H9 (cell line): ENCODE data around the gene WEE1. TPM values are rescaled to one million over a fixed set of nuclear protein-coding genes. Genes with fewer than 3 reads are reported as not detected.

Experiments used
- DNase-seq: peaks from one replicate; pipeline ENCODE4 v3.0.0-alpha.2; 2017
- H2AFZ ChIP-seq: one replicate; pipeline ENCODE4 v1.6.1; 2013; ENCODE audit warnings: mild to moderate bottlenecking, low read length, control low read depth, moderate library complexity
- H2AK5ac ChIP-seq: 2 replicates; pipeline ENCODE4 v1.6.1; 2013; ENCODE audit warnings: low read length, control low read depth, mixed read lengths; ENCODE audit not compliant: insufficient read length
- H2BK120ac ChIP-seq: one replicate; pipeline ENCODE4 v1.6.1; 2013; ENCODE audit warnings: low read depth, mild to moderate bottlenecking, low read length, control low read depth, inconsistent platforms; ENCODE audit not compliant: poor library complexity, severe bottlenecking
- H2BK12ac ChIP-seq: 2 replicates; pipeline ENCODE4 v1.6.1; 2013; ENCODE audit warnings: low read length, control low read depth, mixed read lengths, low read depth; ENCODE audit not compliant: insufficient read length
- H2BK15ac ChIP-seq: 2 replicates; pipeline ENCODE4 v1.6.1; 2013; ENCODE audit warnings: low read depth, low read length, control low read depth
- H2BK20ac ChIP-seq: one replicate; pipeline ENCODE4 v1.6.1; 2013; ENCODE audit warnings: low read depth, mild to moderate bottlenecking, low read length, control low read depth, inconsistent platforms; ENCODE audit not compliant: poor library complexity, severe bottlenecking
- H2BK5ac ChIP-seq: 2 replicates; pipeline ENCODE4 v1.6.1; 2013; ENCODE audit warnings: low read length, control low read depth, mixed read lengths; ENCODE audit not compliant: insufficient read length
- H3K14ac ChIP-seq: 2 replicates; pipeline ENCODE4 v1.6.1; 2013; ENCODE audit warnings: low read length, control low read depth; ENCODE audit not compliant: insufficient read depth
- H3K18ac ChIP-seq: 2 replicates; pipeline ENCODE4 v1.6.1; 2013; ENCODE audit warnings: low read depth, mild to moderate bottlenecking, mixed read lengths, low read length, control low read depth; ENCODE audit not compliant: insufficient read length
- H3K23ac ChIP-seq: 2 replicates; pipeline ENCODE4 v1.6.1; 2013; ENCODE audit warnings: low read length, control low read depth, mixed read lengths, low read depth; ENCODE audit not compliant: insufficient read length
- H3K23me2 ChIP-seq: 2 replicates; pipeline ENCODE4 v1.6.1; 2013; ENCODE audit warnings: low read depth, mild to moderate bottlenecking, mixed read lengths, low read length, control low read depth; ENCODE audit not compliant: insufficient read length, poor library complexity, severe bottlenecking
- H3K27ac ChIP-seq: 2 replicates; pipeline ENCODE4 v1.5.1; 2013; ENCODE audit warnings: low read length, control low read depth, mixed read lengths, low read depth; ENCODE audit not compliant: insufficient read length
- H3K27me3 ChIP-seq: 2 replicates; pipeline ENCODE4 v1.6.1; 2013; ENCODE audit warnings: low read length, control low read depth, inconsistent platforms; ENCODE audit not compliant: insufficient read depth
- H3K4ac ChIP-seq: 2 replicates; pipeline ENCODE4 v1.6.1; 2013; ENCODE audit warnings: low read depth, mild to moderate bottlenecking, control low read depth, inconsistent platforms, low read length, moderate library complexity
- H3K4me1 ChIP-seq: 2 replicates; pipeline ENCODE4 v1.6.1; 2013; ENCODE audit warnings: low read length, control low read depth, inconsistent platforms; ENCODE audit not compliant: insufficient read depth
- H3K4me2 ChIP-seq: 2 replicates; pipeline ENCODE4 v1.6.1; 2013; ENCODE audit warnings: low read length, control low read depth, mixed read lengths; ENCODE audit not compliant: insufficient read length, insufficient read depth
- H3K56ac ChIP-seq: 2 replicates; pipeline ENCODE4 v1.6.1; 2013; ENCODE audit warnings: low read depth, mild to moderate bottlenecking, mixed read lengths, low read length, control low read depth; ENCODE audit not compliant: insufficient read length
- H3K79me1 ChIP-seq: 2 replicates; pipeline ENCODE4 v1.6.1; 2013; ENCODE audit warnings: low read depth, mild to moderate bottlenecking, moderate library complexity, low read length, control low read depth, inconsistent platforms; ENCODE audit not compliant: insufficient read depth, poor library complexity, severe bottlenecking
- H3K79me2 ChIP-seq: 2 replicates; pipeline ENCODE4 v1.6.1; 2013; ENCODE audit warnings: low read length, control low read depth, inconsistent platforms; ENCODE audit not compliant: insufficient read depth
- H3K9ac ChIP-seq: 2 replicates; pipeline ENCODE4 v1.6.1; 2013; ENCODE audit warnings: low read length, control low read depth, mixed read lengths; ENCODE audit not compliant: insufficient read length; ENCODE audit errors: extremely low read depth
- H3K9me3 ChIP-seq: one replicate; pipeline ENCODE4 v1.6.1; 2013; ENCODE audit warnings: low read depth, low read length, inconsistent platforms; ENCODE audit not compliant: control insufficient read depth
- H3T11ph ChIP-seq: one replicate; pipeline ENCODE4 v1.6.1; 2013; ENCODE audit warnings: mild to moderate bottlenecking, low read length, control low read depth, inconsistent platforms
- H4K20me1 ChIP-seq: one replicate; pipeline ENCODE4 v1.6.1; 2013; ENCODE audit not compliant: control insufficient read depth, insufficient read length, insufficient read depth
- H4K5ac ChIP-seq: 2 replicates; pipeline ENCODE4 v1.6.1; 2013; ENCODE audit warnings: low read depth, mild to moderate bottlenecking, mixed read lengths, low read length, control low read depth; ENCODE audit not compliant: insufficient read length
- H4K8ac ChIP-seq: replicated peaks from 2 replicates; pipeline ENCODE4 v1.6.1; 2013; ENCODE audit warnings: low read length, control low read depth, mixed read lengths, low read depth; ENCODE audit not compliant: insufficient read length
- H4K91ac ChIP-seq: 2 replicates; pipeline ENCODE4 v1.6.1; 2013; ENCODE audit warnings: low read depth, mild to moderate bottlenecking, moderate library complexity, mixed read lengths, low read length, control low read depth; ENCODE audit not compliant: insufficient read length
- H3K27ac Mint-ChIP-seq, 3 experiments: 2 replicates in 2 of 3; 3 replicates in 1 of 3; pipeline ENCODE4 v1.8.0; 2020 to 2021; ENCODE audit warnings: mixed read lengths in 3 of 3, mild to moderate bottlenecking in 1 of 3, moderate library complexity in 1 of 3
- H3K27me3 Mint-ChIP-seq: 2 replicates; pipeline ENCODE4 v1.8.0; 2021; ENCODE audit warnings: low read depth, mild to moderate bottlenecking, moderate library complexity, mixed read lengths
- H3K36me3 Mint-ChIP-seq, 3 experiments: 2 replicates in 2 of 3; 3 replicates in 1 of 3; pipeline ENCODE4 v1.8.0; 2020 to 2021; ENCODE audit warnings: low read depth in 3 of 3, mixed read lengths in 3 of 3; ENCODE audit not compliant: insufficient read depth in 1 of 3
- H3K4me1 Mint-ChIP-seq, 2 experiments: 2 replicates each; pipeline ENCODE4 v1.8.0; 2020; ENCODE audit warnings: mixed read lengths in 2 of 2
- H3K4me3 Mint-ChIP-seq, 2 experiments: 2 replicates in 1 of 2; 3 replicates in 1 of 2; pipeline ENCODE4 v1.8.0; 2020 to 2021; ENCODE audit warnings: mild to moderate bottlenecking in 2 of 2, mixed read lengths in 2 of 2, moderate library complexity in 1 of 2
- H3K9me3 Mint-ChIP-seq, 2 experiments: 2 replicates in 1 of 2; 3 replicates in 1 of 2; pipeline ENCODE4 v1.8.0; 2020; ENCODE audit warnings: mild to moderate bottlenecking in 2 of 2, mixed read lengths in 2 of 2, moderate library complexity in 1 of 2
- CTCF ChIP-seq: fragments of 200-600 bp; sonication (generic); conservative IDR thresholded peaks from 3 replicates; pipeline ENCODE4 v1.8.0; 2021; ENCODE audit warnings: antibody characterized with exemption, mild to moderate bottlenecking
- WGBS: extraction: QIAGEN DNeasy Blood & Tissue Kit; methylation state at CpG from one replicate; pipeline ENCODE4 v1.1.7; 2013; ENCODE audit warnings: missing lambda C conversion rate, low lambda C conversion rate, mixed read lengths; ENCODE audit not compliant: insufficient read length; ENCODE audit errors: extremely low coverage; 5-methylcytosine and 5-hydroxymethylcytosine counted together
- total RNA-seq: library from RNA; stranded (reverse); gene quantifications from 2 replicates; pipeline ENCODE4 v1.2.1, GENCODE V29; 2021

WEE1 gene
- total RNA-seq, 1 experiment from 2014 or later, result 142 TPM

- no peak overlapping the region for H4K5ac ChIP-seq
- H3T11ph ChIP-seq, result no peak overlapping the region
- H3K79me1 ChIP-seq, result no peaks in the 10 kb centered on the region
- no peak overlapping the region for H3K4me3 Mint-ChIP-seq
- peak; percentile 43 for DNase-seq
- H2BK5ac ChIP-seq, result no peak overlapping the region
- no peak overlapping the region for H2AFZ ChIP-seq
- no peak overlapping the region for H2BK120ac ChIP-seq
- no peak overlapping the region for H3K14ac ChIP-seq
- no peak overlapping the region for H4K8ac ChIP-seq
- no peaks in the 10 kb centered on the region; the same call in 1 of the 2 replicates for H3K27me3 Mint-ChIP-seq
- no peak overlapping the region for H3K4me2 ChIP-seq
- H3K9me3 ChIP-seq, result no peaks in the 10 kb centered on the region
- peaks cover 41 to 42% of the 10 kb centered on the region in 2 experiments for H3K4me1 Mint-ChIP-seq
- H3K9me3 Mint-ChIP-seq, result no peaks in the 10 kb centered on the region
- no peak overlapping the region for H4K91ac ChIP-seq
- H2BK20ac ChIP-seq, result no peak overlapping the region
- no peak overlapping the region for H3K27ac ChIP-seq
- H3K18ac ChIP-seq, result no peak overlapping the region
- peak; percentile 31; the same call in 2 of the 3 replicates for TF ChIP-seq CTCF
- no peak overlapping the region for H2BK12ac ChIP-seq
- no peaks in the 10 kb centered on the region for H3K79me2 ChIP-seq
- no peak overlapping the region for H3K56ac ChIP-seq
- WGBS, result no CpG with 5 or more reads among the region's 8 CpGs
- H2BK15ac ChIP-seq, result no peak overlapping the region
- peaks cover 6 to 16% (median 14%) of the 10 kb centered on the region in 3 experiments; a peak in 6 of 7 replicates for H3K36me3 Mint-ChIP-seq
- no peak overlapping the region for H3K4ac ChIP-seq
- no peak overlapping the region for H3K23ac ChIP-seq
- peak overlapping the region in 2 of 3 experiments; percentile 61 to 83; a peak in 2 of 7 replicates for H3K27ac Mint-ChIP-seq
- H3K23me2 ChIP-seq, result no peaks in the 10 kb centered on the region
- H3K4me1 ChIP-seq, result no peaks in the 10 kb centered on the region; the same call in 1 of the 2 replicates
- no peaks in the 10 kb centered on the region for H4K20me1 ChIP-seq
- H2AK5ac ChIP-seq, result no peak overlapping the region
- H3K27me3 ChIP-seq, result no peaks in the 10 kb centered on the region
- no peak overlapping the region for H3K9ac ChIP-seq
Measured at GRCh38 chr11:9530901-9531625, 42.4 kb upstream of the WEE1 start.
